Subcutaneous adipose tissue (tissue), 4 donors: ENCODE measurements around the gene EXOC3L2. TPM values are rescaled to one million over a fixed set of nuclear protein-coding genes. Genes with fewer than 3 reads are reported as not detected.

Experiments
- total RNA-seq, 4 donors: library from RNA; depleted of rRNA; stranded (reverse); fragments of >200 nt; gene quantifications; one replicate each; pipeline ENCODE4 v1.1.0, GENCODE V29; 2016
- TF ChIP-seq, protein P1 (sequence below): fragments of 450-650 bp; IDR thresholded peaks from one replicate; pipeline ENCODE4 v1.5.1; 2016; ENCODE audit warnings: low read depth, mild to moderate bottlenecking, control low read depth, antibody characterized with exemption, moderate library complexity

The EXOC3L2 gene
- total RNA-seq, 4 donors from 2014 or later = 0.44 to 2.6 (median 0.91) TPM

DNA sequence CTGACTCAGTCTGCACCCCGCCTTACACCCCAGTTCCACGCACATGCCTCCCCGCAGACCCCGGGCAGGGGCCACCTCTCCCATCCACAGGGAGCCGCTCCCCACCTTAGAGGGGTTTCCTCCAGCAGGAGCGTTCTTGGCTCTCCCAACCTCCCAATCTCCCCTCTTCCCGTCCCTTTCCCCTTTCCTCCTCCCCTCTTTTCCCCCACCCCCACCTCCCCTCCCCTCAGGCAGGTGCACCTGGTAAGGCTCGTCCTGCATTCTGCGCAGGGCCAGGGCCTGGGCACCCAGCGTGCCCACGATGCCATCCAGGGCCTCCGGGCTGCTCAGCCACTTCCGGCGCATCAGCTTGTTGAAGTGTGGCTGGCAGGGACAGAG lies 27.3 kb downstream of the EXOC3L2 start:
- TF ChIP-seq, protein P1, sequence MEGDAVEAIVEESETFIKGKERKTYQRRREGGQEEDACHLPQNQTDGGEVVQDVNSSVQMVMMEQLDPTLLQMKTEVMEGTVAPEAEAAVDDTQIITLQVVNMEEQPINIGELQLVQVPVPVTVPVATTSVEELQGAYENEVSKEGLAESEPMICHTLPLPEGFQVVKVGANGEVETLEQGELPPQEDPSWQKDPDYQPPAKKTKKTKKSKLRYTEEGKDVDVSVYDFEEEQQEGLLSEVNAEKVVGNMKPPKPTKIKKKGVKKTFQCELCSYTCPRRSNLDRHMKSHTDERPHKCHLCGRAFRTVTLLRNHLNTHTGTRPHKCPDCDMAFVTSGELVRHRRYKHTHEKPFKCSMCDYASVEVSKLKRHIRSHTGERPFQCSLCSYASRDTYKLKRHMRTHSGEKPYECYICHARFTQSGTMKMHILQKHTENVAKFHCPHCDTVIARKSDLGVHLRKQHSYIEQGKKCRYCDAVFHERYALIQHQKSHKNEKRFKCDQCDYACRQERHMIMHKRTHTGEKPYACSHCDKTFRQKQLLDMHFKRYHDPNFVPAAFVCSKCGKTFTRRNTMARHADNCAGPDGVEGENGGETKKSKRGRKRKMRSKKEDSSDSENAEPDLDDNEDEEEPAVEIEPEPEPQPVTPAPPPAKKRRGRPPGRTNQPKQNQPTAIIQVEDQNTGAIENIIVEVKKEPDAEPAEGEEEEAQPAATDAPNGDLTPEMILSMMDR = no peak

DNA sequence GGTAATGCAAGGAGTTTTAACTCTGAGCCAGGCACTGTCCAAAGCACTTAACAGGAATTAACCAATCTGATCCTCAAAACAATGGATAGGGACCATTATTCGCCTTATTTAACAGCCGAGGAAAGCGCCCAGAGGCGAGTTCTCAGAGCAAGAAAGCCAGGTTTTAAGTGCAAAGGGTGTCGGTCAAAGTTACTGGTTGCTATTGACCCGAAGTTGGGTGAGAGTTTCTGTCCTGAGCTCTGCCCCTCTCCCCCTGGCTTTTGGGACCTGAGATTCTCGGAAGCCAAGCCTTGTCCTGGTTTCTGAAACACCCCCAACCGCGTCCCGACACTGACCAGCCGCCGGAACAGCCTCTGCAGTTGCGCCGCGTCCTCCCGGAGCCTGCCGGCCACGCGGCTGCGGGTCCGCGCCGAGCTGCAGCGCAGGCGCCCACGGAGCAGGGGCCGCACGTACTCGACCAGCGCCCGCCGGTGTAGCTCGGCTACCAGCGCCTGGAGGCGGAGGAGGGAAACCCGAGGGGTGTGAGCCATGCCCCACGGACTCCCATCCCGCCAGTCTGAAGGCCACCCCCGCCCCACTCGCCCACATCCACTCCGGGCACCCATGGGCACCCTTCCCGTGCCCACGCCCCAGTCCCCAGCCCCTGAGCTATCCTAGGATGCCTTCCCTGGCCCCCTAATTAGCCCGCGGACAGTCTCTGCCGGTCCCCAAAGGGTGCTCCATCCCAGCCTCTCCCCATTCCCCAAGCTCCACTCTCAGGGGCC lies 27.8 kb downstream of the EXOC3L2 start:
- TF ChIP-seq, protein P1 = no peak

DNA sequence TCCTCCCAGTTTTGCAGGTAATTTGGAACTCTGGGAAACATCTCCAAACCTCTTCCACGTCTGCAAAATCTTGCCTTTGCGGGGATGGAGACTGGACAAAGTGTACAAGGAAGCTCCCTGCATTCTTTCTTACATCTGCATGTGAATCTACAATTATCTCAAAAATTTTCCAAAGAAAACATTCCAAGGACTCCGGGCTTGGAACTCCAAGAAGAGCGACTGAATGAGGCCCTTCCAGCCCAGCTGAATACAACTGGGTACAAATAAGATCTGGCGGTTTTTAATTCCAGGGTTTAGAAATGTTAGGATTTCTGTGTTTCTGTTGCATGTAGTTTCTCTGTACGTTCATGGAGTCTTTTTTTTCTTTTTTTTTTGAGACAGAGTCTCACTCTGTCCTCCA lies 28.5 kb downstream of the EXOC3L2 start:
- TF ChIP-seq, protein P1 = no peak

DNA sequence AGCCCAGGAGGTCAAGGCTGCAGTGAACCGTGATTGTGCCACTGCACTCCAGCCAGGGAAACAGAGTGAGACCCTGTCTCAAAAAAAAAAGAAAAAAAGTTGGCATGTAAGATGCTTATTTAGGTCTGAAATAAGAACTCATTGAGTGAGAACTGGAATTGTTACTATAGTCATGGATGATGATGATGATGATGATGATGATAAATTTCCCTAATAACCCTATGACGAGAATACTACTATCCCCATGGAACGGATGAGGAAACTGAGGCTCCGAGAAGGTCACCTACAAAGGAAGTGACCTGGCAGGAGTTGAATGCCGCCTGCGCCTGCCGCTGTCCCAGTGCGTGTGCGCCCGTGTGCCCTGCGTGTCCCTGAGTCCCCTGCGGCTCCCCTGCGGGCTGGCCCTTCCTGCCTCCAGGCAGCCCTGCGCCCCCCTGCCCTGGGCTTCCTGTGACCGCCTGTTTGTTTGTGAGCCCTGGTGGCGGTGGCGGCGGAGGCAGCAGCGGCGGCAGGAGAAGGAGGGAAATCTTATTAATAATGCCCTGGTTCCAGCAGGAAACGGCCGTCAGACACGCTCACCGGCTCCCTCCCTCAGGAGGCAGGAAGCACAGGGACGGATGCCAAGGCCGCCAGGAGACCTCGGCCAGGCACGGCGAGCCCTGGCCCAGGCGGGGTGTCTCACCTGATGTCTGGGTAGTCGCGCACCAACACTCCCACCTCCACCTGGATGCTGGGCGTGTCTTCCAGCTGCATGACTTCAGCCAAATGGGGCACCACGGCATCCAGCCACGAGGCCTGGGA lies 29.6 kb downstream of the EXOC3L2 start:
- TF ChIP-seq, protein P1 = no peak

DNA sequence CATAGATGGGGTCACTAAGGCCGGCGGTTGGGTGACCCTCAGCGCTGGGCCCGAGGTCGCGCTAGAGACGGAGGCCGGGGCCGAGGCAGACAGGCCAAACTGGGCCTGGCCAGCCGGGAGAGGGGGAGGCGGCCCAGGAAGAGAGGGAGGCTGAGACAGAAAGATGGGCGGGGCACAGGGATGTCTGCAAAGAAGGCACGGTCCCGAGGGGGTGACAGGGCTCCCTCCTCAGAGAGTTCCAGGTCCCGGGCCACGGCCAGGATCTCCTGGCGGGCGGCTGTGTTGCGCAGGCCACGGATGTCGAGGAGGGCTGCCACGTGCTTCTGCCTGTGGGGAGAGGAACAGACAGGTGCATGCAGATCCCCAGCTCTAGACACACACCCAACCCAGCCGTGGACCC lies 32.2 kb downstream of the EXOC3L2 start:
- TF ChIP-seq, protein P1 = no peak

DNA sequence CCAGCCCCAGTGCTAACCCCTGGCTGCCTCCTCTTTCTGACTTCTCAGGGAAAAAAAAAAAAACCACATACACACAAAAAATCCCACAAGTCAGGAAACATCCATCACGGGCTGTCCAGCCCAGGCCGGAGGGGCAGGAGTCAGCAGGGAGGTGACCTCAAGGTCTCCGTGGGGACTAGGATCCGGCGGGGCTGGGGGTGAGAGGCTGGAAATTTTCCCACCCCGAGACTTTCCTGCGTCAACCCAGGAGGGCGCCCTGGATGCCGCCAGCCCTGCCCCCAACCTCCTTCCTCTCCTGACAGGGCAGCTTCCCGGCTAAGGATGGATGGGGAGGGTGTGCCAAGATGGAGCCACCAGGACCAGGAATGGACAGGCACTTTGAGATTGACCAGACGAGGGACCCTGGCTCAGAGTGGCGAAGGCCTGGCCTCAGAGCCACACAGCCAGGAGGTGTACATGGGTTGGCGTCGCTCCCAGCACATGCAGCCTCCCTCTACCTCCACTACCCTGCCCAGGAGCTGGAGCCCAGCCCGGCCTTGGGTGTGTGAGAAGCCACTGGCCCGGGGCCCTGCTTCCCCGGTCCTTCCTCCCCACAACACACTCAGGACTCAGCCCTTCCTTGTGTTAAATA lies 33.3 kb downstream of the EXOC3L2 start:
- TF ChIP-seq, protein P1 = no peak

DNA sequence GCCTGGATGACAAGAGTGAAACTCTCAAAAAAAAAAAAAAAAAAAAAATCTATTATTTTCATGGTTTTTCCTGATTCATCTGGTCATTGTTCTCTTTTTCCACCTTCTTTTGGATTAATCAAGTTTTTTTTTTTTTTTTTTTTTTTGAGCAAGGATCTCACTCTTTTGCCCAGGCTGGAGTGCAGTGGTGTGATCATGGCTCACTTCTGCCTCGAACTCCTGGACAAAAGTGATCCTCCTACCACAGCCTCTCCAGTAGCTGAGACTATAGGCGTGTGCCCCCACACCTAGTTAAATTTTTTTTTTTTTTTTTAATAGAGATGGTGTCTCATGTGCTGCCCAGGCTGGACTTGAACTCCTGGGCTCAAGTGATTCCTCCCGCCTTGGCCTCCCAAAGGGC lies 38.9 kb downstream of the EXOC3L2 start:
- TF ChIP-seq, protein P1 = no peak
